ENCODE results near the gene ZNF101. TPM values are rescaled to one million over a fixed set of nuclear protein-coding genes. Genes with fewer than 3 reads are reported as not detected.

ZNF101 gene
- total and polyA plus RNA-seq, 2 donors (not counting 1 experiment from before 2014, with no cell fraction given), result 15.2 to 74.3 TPM

- CTCF ChIA-PET, result interaction anchor here (0.8 to 1.3 kb wide), 6 partner anchors 8 to 332 kb away, joined by 4 to 8 read pairs (median 6); partner anchors contain the start of genes ATP13A1 and GMIP
- TF ChIP-seq EZH2 (IDR thresholded peaks at IDR 0.05; ENCODE audit: borderline replicate concordance, insufficient read depth, low read depth, low read length, poor library complexity, severe bottlenecking), result no peak
- no peak for TF ChIP-seq CTCF (IDR thresholded peaks at IDR 0.05)
- 2% methylated on average over 87 of the region's 87 CpGs for WGBS (ENCODE audit: insufficient coverage)
Measured at GRCh38 chr19:19627621-19628500, 40.8 kb upstream of the ZNF101 start, which contains the start of gene LPAR2. Gene LPAR2, minus strand, starts transcription at chr19:19628220. Its CDS starts 945 bp downstream, at chr19:19627275.

More at GRCh38 chr19:19627621-19628500, 40.8 kb upstream of the ZNF101 start, which contains the start of gene LPAR2:
- Histone ChIP-seq H4K20me1 (ENCODE audit: control insufficient read depth, insufficient read depth, low read length, poor library complexity, severe bottlenecking) (no peaks in the 10 kb centered on the region), H3K4me3 (ENCODE audit: control extremely low read depth in 1 of 5, extremely low read depth in 1 of 5, insufficient read depth in 1 of 5, low read depth in 2 of 5, low read length in 4 of 5) (peak within 1 kb of the TSS; percentile 36 to 79 (median 66)), H3K4me1 (ENCODE audit: control insufficient read depth in 2 of 2, insufficient read depth in 2 of 2, low read length in 2 of 2) (peaks cover 7 to 15% of the 10 kb centered on the region in 2 donors), H3K9me3 (ENCODE audit: control extremely low read depth in 1 of 3, control insufficient read depth in 2 of 3, insufficient read depth in 1 of 3, low read length in 2 of 3) (peaks cover 0 to 2% (median 0%) of the 10 kb centered on the region in 3 donors), H2AFZ (ENCODE audit: insufficient read depth, low read depth, low read length, poor library complexity, severe bottlenecking) (peak within 1 kb of the TSS; percentile 76), H3K27me3 (replicated peaks in 1 of 4; ENCODE audit: control extremely low read depth in 1 of 4, control insufficient read depth in 3 of 4, insufficient read depth in 4 of 4, low read length in 3 of 4) (no peaks in the 10 kb centered on the region), H3K27ac (ENCODE audit: low read length in 2 of 2) (peak within 1 kb of the TSS; percentile 47 to 71), H3K9ac (ENCODE audit: low read length) (peak within 1 kb of the TSS; percentile 77), H3K4me2 (replicated peaks; ENCODE audit: low read depth, low read length, poor library complexity, severe bottlenecking) (peak within 1 kb of the TSS; percentile 98), H3K36me3 (replicated peaks in 1 of 2; ENCODE audit: control extremely low read depth in 1 of 2, control insufficient read depth in 1 of 2, extremely low read depth in 1 of 2, insufficient read depth in 2 of 2, low read length in 1 of 2) (peaks cover 0 to 21% of the 10 kb centered on the region in 2 experiments), H3K79me2 (ENCODE audit: control insufficient read depth, insufficient read depth, low read length) (no peaks in the 10 kb centered on the region)
- intact Hi-C loops (cut with micrococcal nuclease), result loop anchor here (1.0 kb wide), 3 partner anchors 10 to 40 kb away; partner anchors contain the start of genes GMIP, PBX4 and ZNF101
- DNase-seq (peak; percentile 85), ATAC-seq (ENCODE audit: low read depth) (peak; percentile 90)
- Mint-ChIP-seq H3K4me1 (peaks cover 20% of the 10 kb centered on the region), H3K9me3 (ENCODE audit: insufficient read depth) (no peaks in the 10 kb centered on the region), H3K27me3 (no peaks in the 10 kb centered on the region), H3K27ac (peak within 1 kb of the TSS; percentile 95), H3K4me3 (peak within 1 kb of the TSS; percentile 92)
- POLR2A ChIA-PET, result interaction anchor here (0.6 to 1.4 kb wide), 8 partner anchors 9 to 112 kb away, joined by 3 to 16 read pairs (median 5); partner anchors contain the start of genes ATP13A1, NDUFA13, PBX4 and TSSK6

Data from B cell (primary cell).